Upper lobe of right lung (tissue), 1 donor: ENCODE data around the gene MEIS1. TPM values are rescaled to one million over a fixed set of nuclear protein-coding genes. Genes with fewer than 3 reads are reported as not detected.
A peak's percentile ranks its signal among the peaks of the same experiment; 100 is the strongest.
"Not testable (repeated sequence)": the region's sequence is repeated elsewhere in the genome, so short reads cannot be mapped to it uniquely, and the experiment has no call there.

Source experiments
- ATAC-seq: fragments of 200-7000 bp; cut with Tn5 transposase; one replicate; pipeline ENCODE4 v1.9.1; 2020; ENCODE audit warnings: mild to moderate bottlenecking, moderate library complexity
- DNase-seq: peaks from one replicate; pipeline ENCODE4 v3.0.0-alpha.2; 2020
- H3K27ac ChIP-seq: fragments of 200-600 bp; one replicate; pipeline ENCODE4 v1.8.0; 2022
- H3K27me3 ChIP-seq: fragments of 200-600 bp; one replicate; pipeline ENCODE4 v1.8.0; 2022; ENCODE audit warnings: mild to moderate bottlenecking
- H3K36me3 ChIP-seq: fragments of 200-600 bp; one replicate; pipeline ENCODE4 v1.8.0; 2022
- H3K4me1 ChIP-seq: fragments of 200-600 bp; one replicate; pipeline ENCODE4 v1.8.0; 2022
- H3K4me3 ChIP-seq: fragments of 200-600 bp; one replicate; pipeline ENCODE4 v1.8.0; 2022; ENCODE audit warnings: mild to moderate bottlenecking
- H3K9me3 ChIP-seq: fragments of 200-600 bp; one replicate; pipeline ENCODE4 v1.8.0; 2022
- intact Hi-C: fragments of 100-400 bp; cut with DNase I; formaldehyde crosslinking; loops from one replicate; pipeline ENCODE4 v1.11.0; 2022
- total RNA-seq: library from RNA; stranded (reverse); fragmentation: NEBNext Ultra II Directional; extraction: Animal tissue kit (Norgen Biotek cat#: 25700); gene quantifications from one replicate; pipeline ENCODE4 v1.2.1, GENCODE V29; 2021
- TF ChIP-seq, protein P1 (sequence below): fragments of 200-600 bp; IDR thresholded peaks from one replicate; pipeline ENCODE4 v1.8.0; 2022; ENCODE audit warnings: antibody characterized with exemption
- donor health status: DM: no; HTN: yes; CAD: no; lungs with severe emphysema.

The MEIS1 gene
- total RNA-seq, 1 donor from 2014 or later, result 48.0 TPM

DNA sequence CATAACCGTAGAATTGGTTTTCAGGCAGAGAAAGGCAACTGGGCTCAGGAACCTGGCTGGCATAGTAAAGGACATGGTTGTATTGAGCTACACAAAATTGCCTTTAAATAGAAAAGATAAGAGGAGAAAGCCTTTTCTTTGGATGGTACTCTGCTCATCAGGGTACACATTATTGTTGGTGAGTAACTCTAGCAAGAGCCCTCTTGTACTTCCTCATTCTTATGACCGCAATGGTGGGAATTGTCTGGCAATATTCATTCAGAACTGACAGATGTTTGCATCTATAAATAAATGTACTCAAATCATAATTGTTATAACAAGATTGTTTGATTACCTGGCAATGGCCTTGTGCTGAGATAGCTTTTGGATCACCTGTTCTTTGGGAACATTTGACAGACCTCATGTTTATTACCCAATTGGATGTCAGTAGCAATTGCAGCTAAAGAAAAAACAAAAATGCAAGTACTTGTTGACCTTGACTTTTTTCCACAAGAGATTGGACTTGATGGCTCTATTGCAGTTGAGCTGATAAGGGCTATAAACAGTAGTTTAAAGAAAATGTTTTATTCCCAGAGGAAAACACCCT is 43.9 kb downstream of the MEIS1 start:
- Histone ChIP-seq H3K27me3 (no peaks in the 10 kb centered on the region), H3K36me3 (no peaks in the 10 kb centered on the region), H3K27ac (no peak overlapping the region), H3K4me1 (peaks cover 32% of the 10 kb centered on the region), H3K9me3 (no peaks in the 10 kb centered on the region), H3K4me3 (no peak overlapping the region)
- TF ChIP-seq, protein P1, sequence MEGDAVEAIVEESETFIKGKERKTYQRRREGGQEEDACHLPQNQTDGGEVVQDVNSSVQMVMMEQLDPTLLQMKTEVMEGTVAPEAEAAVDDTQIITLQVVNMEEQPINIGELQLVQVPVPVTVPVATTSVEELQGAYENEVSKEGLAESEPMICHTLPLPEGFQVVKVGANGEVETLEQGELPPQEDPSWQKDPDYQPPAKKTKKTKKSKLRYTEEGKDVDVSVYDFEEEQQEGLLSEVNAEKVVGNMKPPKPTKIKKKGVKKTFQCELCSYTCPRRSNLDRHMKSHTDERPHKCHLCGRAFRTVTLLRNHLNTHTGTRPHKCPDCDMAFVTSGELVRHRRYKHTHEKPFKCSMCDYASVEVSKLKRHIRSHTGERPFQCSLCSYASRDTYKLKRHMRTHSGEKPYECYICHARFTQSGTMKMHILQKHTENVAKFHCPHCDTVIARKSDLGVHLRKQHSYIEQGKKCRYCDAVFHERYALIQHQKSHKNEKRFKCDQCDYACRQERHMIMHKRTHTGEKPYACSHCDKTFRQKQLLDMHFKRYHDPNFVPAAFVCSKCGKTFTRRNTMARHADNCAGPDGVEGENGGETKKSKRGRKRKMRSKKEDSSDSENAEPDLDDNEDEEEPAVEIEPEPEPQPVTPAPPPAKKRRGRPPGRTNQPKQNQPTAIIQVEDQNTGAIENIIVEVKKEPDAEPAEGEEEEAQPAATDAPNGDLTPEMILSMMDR, result no peak
- intact Hi-C loops, result no loop called here
- DNase-seq (no peak), ATAC-seq (no peak)

DNA sequence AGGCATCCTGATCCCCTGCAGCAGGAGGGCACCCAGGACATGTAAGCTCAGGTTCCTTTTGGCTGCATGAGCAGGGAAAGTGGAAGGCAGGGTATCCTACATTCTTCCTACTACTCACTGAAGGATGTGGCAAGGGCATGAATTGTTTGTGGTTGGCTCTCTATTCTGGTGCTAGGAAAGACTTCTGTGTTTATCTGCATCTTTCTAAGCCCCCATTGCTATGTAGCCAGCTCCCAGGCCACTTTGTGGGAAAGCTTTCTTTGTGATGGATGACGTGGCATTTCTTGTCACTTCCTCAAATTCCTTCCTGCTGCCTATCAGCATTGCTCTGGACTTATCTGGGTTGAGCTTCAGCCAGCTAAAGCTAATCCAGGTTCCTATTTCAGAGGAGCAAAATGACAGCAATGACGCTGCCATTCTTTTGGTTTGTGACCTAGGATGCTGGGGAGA is 46.2 kb downstream of the MEIS1 start:
- TF ChIP-seq, protein P1, result no peak
- no peak overlapping the region for H3K27ac ChIP-seq

DNA sequence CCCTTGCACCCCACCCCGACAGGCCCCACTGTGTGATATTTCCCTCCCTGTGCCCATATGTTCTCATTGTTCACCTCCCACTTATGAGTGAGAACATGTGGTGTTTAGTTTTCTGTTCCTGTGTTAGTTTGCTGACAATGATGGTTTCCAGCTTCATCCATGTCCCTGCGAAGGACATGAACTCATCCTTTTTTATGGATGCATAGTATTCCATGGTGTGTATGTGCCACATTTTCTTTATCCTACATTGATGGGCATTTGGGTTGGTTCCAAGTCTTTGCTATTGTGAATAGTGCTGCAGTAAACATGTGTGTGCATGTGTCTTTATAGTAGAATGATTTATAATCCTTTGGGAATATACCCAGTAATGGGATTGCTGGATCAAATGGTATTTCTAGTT is 50.3 kb downstream of the MEIS1 start:
- H3K27me3 ChIP-seq, H3K36me3 ChIP-seq, H3K4me3 ChIP-seq, intact Hi-C loops, H3K27ac ChIP-seq, DNase-seq, ATAC-seq, H3K9me3 ChIP-seq: not testable (repeated sequence)
- peaks cover 17% of the 10 kb centered on the region for H3K4me1 ChIP-seq

More for the DNA sequence above, 46.2 kb downstream of the MEIS1 start:
- no peaks in the 10 kb centered on the region for H3K36me3 ChIP-seq
- H3K4me1 ChIP-seq, result peaks cover 31% of the 10 kb centered on the region
- H3K4me3 ChIP-seq, result no peak overlapping the region
- ATAC-seq, result peak; percentile 60
- no peaks in the 10 kb centered on the region for H3K9me3 ChIP-seq
- intact Hi-C loops, result no loop called here
- DNase-seq, result no peak
- H3K27me3 ChIP-seq, result no peaks in the 10 kb centered on the region

DNA sequence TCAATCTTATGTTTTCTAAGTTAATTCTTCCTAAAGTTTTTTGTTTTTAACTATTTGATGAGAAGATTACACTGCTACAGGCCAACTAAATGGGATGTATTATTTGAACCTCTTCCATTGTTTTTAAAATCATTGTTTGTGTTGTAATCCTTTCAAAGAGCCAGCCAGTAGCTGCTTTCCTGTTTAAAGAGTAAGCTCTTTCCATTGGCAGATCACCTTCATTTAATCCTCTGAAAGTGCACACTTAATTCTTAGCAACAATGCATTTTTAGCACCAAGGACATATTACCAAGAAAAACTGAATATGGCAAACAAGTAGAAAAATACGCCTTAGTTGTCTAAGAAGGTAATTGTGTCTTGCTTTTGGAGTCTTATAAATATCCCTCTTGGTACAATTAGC is 54.0 kb downstream of the MEIS1 start:
- Histone ChIP-seq H3K27me3 (no peaks in the 10 kb centered on the region), H3K36me3 (no peaks in the 10 kb centered on the region), H3K9me3 (no peaks in the 10 kb centered on the region), H3K4me1 (peaks cover 39% of the 10 kb centered on the region), H3K27ac (no peak overlapping the region), H3K4me3 (no peak overlapping the region)
- no peak for DNase-seq
- intact Hi-C loops, result no loop called here
- ATAC-seq, result no peak
- TF ChIP-seq, protein P1, result no peak

DNA sequence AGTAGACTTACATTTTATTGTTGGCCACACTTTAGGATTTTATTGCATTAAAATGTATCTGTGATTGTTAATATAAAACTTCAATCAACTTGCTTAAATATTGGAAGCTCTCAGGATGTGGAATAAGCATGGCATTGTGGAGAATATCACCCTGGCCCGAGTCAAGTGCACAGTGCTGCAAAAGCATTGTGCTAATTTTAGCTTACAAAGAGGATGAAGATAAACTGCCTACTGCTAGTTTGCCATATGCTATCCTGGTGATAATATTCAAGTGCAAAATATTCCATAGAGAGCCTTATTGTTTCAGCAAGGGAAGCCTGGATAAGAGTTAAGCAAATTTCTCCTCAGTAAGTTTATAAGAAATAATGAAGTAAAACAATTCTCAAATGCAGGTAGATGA is 54.5 kb downstream of the MEIS1 start:
- no peaks in the 10 kb centered on the region for H3K36me3 ChIP-seq
- H3K4me1 ChIP-seq, result peaks cover 44% of the 10 kb centered on the region
- no peak overlapping the region for H3K4me3 ChIP-seq
- TF ChIP-seq, protein P1, result no peak
- DNase-seq (no peak), ATAC-seq (no peak)
- intact Hi-C loops, result no loop called here
- H3K9me3 ChIP-seq, result no peaks in the 10 kb centered on the region
- H3K27ac ChIP-seq, result peak overlapping the region; percentile 4
- H3K27me3 ChIP-seq, result no peaks in the 10 kb centered on the region

DNA sequence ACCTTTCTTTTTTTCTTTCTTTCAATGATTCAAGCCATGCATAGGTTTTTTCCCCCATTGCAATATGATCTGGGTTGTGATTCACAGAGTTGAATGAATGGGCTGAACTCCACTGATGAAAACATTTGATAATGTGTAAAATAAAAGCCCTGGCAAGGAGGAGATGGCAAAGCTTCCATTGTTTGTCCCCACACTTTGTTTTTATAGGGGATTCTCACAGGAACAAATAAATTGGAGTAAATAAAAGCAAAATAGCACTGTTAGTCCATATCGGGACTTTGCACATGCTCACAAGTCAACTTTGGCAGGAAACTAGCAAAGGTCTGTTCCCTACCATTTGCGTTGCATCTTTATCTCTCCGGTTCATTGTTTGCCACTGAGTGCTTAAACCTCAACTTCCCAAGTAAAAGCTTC is 55.7 kb downstream of the MEIS1 start:
- peaks cover 54% of the 10 kb centered on the region for H3K4me1 ChIP-seq
- H3K27me3 ChIP-seq, result no peaks in the 10 kb centered on the region
- no peak for DNase-seq
- TF ChIP-seq, protein P1, result no peak
- no peak overlapping the region for H3K4me3 ChIP-seq
- ATAC-seq, result no peak
- no peak overlapping the region for H3K27ac ChIP-seq
- intact Hi-C loops, result no loop called here
- no peaks in the 10 kb centered on the region for H3K9me3 ChIP-seq
- H3K36me3 ChIP-seq, result no peaks in the 10 kb centered on the region
